T-helper 2 cell (primary cell): ENCODE data around the gene AIF1L.

Source experiments
- DNase-seq, 5 experiments: peaks; one replicate each; pipeline versions ENCODE4 v3.0.0 to v3.0.0-alpha.2; 2012 to 2022

AIF1L gene

DNA sequence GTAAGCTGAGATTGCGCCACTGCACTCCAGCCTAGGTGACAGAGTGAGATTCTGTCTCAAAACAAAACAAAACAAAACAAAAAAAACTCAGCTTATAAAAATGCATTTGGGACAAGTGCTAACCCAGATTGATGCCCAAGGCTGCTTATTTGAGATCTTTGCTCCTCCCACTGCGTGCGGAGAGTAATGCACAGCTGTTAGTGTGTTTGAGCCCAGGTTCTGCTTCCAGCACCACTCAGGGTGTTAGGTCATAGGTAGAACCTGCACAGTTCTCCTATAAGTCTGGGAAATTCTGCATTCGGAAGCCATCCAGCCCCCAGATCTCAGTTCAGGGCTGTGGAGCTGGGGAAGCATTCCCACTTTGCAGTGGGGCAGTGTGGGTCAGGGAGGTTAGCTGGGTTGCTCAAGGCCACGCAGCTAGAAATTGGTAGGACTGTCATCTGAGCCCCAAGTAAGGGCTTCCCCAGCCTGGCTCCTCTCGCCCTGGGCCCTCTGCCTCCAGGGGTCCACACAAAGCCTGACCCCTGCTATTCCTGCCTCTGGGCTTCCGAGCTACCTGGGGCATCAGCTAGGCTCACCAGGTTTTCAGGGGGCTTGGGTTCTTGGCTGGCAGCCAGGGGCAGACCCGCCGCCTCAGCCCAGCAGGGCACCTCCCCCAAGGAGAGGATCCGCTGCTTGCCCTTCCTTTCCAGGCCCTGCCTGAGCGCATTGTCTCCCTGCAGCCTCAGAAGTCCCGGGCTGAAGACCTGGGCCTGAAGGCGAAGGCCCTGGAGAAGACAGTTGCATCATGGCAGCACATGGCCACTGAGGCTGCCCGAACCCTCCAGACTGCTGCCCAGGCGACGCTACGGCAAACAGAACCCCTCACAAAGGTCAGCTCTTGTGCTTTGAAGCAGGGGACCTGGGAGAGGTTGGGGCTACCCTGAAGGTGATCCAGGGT lies 17.6 kb upstream of the AIF1L start:
- no peak for DNase-seq

DNA sequence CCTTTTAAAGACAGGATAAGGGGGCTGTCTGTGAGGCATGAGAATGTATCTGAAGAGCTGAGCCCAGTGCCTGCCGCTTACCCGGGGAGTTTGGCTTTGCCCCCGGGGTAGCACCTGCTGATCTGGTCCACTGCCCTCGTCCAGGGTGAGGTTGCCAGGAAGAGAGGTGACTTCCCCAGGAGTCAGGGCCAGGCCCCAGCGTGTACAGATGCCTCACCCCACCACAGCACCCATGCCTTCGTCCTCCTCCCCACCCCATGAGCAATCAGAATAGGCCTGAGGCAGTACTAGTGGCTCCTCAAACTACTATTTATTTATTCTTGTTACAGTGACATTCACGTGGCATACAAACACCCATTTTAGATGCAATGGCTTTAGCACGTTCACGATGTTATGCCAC lies 15.7 kb upstream of the AIF1L start:
- no peak for DNase-seq

DNA sequence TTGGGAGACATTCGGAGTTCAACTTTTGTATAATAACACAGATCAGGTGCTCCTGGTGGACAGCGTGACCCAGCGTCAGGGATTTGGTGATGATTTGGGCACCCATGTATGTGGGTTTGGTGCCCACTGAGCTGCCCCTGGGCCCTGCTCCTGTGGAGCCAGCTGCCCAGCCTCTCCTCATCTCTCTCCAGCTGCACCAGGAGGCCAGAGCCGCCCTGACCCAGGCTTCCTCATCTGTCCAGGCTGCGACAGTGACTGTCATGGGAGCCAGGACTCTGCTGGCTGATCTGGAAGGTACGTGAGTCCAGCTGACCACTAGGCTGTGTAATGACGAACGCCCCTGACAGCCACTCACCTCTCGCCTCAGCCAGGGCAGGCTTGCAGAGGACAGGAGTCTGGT lies 14.5 kb upstream of the AIF1L start:
- no peak for DNase-seq

DNA sequence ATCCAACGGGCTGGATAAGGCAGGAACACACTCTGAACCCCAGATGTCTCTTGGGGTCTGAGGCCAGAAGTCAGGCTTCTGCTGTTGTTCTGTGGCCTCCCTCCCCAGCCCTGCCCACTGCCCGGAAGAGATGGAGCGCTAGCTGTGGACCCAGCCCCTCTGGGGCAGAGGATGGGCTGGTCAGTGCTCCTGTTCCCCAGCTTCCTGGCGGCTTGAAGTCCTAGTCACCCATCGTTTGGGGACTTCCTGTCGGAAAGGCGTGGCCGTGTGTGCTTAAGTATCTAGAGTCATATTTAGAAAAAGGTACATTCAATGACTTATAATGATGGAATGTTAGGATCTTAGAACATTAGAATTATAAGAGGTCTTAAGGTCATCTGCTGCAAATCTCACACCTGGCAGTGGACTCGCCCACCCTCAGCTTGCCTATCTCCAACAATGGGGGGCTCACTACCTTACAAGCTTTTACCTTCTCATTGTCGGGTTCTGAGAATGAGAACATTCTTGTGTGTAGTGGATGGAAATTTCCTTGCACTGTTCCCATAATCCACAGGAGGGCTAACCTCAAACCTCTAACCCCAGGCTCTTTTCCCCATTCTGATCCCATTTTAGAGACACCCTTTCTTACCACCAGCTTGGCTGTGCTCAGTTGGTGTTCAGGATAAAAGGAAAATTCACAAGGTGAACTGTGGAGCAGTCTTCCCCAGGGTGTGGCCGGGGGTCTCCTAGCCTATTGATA lies 13.4 kb upstream of the AIF1L start:
- DNase-seq, result no peak

DNA sequence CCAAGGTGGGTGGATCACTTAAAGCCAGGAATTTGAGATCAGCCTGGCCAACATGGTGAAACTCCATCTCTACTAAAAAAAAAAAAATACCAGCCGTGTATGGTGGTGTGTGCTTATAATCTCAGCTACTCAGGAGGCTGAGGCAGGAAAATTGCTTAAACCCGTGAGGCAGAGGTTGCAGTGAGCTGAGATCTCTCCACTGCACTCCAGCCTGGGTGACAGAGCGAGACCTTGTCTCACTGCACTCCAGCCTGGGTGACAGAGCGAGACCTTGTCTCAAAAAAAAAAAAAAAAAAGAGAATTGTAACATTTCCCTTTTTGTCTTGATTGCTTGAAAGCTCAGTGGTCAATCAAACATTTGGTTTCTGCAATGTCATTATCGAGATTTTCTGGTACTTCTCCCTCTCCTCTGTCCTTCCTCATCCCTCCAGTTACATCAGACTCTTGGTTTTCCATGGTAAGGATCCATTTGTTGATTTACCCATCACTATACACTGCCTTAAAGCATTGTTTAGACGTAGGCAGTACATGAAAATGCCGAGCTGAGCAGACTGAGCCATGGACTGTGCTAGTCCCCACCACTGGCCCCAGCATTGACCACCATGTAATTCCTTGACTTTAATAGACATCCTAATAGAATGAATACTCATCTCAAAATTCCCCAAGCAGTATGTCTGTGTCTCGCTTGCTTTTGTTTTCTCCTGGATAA lies 11.5 kb upstream of the AIF1L start:
- no peak for DNase-seq

DNA sequence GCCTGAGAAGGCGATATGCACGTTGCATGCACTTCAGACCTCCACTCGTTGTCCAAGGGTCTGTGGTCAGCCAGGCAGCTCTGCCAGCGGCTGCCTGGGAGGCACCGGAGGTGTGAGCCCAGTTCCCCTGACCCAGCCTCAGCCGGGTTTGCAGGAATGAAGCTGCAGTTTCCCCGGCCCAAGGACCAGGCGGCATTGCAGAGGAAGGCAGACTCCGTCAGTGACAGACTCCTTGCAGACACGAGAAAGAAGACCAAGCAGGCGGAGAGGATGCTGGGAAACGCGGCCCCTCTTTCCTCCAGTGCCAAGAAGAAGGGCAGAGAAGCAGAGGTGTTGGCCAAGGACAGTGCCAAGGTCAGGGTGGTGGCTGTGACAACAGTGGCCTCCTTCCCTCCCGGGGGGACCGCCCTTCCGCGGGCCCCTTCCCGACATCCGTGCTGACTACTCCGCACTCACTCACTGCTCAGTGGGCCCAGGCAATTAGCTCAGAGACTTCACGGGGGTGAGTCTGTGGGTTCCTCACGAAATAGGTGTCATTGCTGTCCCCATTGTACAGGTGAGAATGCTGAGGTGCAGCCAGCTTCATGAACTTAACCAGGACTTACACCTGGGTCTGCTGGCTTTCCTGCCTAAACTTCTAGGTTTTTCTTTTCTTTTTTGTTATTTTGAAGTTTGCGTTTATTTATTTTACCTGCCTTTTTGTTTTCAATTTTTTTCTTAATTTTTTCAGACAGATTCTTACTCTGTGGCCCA lies 10.8 kb upstream of the AIF1L start:
- no peak for DNase-seq

DNA sequence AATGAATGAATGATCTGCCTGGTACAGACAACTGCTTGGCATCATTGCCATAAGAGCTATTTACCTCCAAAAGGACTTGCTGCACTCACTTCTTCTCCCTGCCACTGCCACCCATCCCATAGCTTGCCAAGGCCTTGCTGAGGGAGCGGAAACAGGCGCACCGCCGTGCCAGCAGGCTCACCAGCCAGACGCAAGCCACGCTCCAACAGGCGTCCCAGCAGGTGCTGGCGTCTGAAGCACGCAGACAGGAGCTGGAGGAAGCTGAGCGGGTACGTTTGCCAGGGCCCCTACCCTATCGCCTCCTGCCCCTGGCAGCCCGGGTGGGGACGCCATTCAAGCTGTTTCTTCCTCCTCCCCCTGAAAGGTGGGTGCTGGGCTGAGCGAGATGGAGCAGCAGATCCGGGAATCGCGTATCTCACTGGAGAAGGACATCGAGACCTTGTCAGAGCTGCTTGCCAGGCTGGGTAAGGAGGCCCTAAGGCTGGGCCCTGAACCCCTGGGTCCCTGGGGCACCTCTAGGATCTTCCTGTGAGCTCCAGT lies 8.9 kb upstream of the AIF1L start:
- no peak for DNase-seq

DNA sequence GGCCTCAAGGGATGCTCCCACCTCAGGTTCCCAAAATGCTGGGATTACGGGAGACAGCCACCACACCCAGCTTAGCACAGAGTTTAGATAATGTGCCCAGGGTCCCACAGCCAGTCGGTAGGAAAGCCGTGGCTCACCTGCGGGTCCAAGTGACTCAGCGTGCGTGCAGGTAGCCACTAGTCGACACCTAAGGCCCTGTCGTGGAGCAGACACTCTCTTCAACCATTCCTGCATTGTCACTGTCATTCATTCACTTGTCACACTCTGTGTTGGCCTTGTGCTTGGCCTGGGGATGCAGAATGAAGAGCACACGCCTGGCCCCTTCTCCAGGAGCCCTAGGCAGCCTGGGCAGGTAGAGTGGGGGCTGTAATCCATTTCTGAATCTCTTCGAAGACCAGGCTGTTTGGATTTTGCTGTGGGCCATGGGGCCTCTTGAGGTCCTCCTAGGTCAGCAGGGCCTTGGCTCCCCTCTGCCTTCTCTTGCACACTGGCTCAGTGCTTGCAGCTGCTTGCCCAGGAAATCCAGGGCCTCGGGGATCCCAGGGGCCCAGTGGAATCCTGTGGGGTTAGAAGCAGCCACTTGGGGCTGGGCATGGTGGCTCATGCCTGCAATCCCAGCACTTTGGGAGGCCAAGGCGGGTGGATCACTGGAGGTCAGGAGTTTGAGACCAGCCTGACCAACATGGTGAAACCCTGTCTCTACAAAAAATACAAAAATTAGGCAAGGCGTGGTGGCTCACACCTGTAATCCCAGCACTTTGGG lies 6.1 kb upstream of the AIF1L start:
- no peak for DNase-seq

DNA sequence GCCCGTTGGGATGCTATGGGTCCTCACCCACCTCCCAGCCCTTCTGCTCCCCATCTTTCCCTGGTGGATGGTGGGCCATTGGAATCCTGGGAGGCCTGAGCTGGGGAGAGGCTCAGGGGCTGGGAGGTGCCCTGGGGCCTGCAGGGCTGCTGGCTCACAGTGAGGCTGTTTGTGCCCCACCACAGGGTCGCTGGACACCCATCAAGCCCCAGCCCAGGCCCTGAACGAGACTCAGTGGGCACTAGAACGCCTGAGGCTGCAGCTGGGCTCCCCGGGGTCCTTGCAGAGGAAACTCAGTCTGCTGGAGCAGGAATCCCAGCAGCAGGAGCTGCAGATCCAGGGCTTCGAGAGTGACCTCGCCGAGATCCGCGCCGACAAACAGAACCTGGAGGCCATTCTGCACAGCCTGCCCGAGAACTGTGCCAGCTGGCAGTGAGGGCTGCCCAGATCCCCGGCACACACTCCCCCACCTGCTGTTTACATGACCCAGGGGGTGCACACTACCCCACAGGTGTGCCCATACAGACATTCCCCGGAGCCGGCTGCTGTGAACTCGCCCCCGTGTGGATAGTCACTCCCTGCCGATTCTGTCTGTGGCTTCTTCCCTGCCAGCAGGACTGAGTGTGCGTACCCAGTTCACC lies 4.9 kb upstream of the AIF1L start:
- DNase-seq, result no peak

DNA sequence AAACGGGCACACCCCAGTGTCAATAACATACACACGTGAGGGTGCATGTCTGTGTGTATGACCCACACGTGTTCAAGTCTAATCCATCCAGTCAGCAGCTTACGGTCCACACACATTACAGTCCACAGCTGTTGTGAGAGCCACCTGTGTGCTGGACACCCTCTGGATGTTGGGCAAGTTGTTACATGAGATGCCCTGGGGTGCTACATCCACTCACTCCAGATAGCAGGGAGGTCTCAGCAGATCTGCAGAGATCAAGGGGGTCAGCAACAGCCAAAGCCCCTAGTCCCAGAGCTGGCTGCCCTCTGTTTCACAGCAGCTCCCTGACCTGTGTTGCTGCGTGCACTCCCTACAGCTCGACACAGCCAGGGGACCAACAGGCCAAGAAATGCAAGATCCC lies 4.3 kb upstream of the AIF1L start:
- DNase-seq, result no peak

DNA sequence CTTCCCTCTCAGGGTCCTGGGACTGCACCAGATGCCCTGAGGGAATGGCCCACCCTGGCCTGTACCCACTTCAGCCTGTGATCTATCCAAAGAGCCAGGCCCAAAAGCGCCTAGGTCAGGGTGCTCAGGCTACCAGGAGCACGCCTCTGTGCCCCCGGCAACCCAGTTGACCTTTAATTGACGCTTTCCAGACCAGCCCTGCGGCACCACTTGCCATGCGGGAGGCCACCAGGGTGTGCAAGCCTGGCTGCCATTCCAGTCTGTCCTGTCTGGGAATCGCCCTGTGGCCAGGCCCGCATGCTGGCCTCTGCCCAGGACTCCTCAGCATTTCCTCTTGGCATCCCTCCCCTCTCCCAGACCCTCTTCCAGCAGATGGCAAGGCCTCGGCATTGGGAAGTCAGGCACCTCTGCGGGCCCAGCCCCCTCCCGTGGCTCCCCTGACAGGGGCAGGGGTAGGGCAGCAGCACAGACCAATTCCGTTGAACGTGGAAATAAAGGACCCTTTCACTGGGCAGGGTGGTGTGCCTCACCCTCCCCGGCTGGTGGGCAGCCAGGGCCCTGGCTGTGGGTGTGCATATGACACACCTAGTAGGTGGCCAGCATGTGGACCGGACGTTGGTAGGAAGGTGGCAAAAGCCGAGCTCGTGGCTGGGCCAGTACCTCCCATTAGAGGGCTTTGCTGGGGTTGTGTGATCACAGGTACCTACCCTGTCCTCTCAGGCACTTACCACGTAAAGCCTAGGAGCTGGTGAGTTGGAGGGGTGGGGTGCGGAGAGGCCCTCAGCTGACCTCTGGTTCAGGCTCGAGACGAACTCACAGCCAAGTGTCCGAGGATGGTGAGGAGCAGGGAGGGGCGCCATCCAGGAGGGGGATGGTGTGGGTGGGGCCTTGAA lies 3.5 kb upstream of the AIF1L start:
- DNase-seq, result no peak

DNA sequence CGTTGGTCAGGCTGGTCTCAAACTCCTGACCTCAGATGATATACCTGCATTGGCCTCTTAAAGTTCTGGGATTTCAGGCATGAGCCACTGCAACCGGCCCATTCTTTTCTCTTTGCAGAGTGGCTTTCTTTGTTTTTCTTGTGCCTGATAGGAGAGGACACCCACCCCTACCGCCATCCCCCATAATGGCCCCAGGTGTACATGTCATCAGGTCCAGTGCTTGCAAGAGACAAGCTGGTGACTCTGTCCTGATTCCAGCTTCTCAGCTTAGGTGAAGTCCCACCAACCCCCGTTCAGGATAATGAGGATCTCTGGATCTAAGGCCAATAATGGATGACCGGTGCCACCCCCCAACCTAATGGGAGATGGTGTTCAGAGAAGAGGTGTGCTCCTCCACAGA lies 2.3 kb upstream of the AIF1L start:
- DNase-seq, result no peak

DNA sequence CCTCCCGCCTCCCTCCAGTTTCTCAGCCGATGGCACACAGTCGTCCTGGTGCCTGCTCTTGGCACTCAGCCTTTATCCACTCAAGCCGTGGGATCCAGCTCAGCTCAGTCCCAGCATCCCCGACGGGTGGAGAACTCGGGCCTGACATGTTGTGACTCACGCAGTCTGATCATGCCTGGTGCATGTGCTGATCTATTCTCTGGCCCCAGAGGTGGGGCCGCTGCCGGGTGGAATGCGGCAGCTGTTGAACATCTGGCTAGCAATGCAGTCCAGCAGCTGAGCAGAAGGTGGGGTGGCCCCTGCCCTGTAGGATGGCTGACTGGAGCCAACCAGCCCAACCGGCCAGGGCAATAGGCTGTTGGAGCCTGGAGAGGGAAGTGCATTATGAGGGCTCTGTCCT lies 1.7 kb upstream of the AIF1L start:
- DNase-seq, result no peak

DNA sequence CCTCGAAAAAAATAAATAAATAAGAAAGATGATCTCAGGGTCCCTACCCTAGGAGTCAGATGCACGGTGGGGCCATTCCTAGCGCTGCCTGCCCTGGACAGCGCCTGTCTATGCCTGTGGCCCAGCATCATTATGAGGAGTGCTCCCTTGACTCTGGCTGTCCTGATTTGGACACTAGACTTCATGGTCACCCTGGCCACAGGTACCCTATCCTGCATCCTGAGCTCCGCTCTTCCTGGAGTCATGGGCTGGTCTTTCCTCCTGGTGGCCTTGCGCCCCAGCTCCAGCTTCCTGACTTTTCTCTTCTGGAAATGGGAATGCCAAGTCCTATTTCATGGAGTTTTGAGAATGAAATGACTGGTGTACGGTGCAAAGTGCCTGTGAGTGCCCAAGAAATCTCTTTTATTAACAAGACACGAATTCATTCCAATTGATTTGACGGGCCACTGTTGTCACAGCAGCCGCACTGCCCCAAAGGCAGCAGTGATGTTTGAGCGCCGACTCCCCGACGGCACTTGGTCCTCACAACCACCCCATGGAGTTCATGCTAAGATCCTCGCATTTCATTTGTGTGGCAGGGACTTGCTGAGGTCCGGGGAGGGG lies 564 bp upstream of the AIF1L start:
- no peak for DNase-seq

DNA sequence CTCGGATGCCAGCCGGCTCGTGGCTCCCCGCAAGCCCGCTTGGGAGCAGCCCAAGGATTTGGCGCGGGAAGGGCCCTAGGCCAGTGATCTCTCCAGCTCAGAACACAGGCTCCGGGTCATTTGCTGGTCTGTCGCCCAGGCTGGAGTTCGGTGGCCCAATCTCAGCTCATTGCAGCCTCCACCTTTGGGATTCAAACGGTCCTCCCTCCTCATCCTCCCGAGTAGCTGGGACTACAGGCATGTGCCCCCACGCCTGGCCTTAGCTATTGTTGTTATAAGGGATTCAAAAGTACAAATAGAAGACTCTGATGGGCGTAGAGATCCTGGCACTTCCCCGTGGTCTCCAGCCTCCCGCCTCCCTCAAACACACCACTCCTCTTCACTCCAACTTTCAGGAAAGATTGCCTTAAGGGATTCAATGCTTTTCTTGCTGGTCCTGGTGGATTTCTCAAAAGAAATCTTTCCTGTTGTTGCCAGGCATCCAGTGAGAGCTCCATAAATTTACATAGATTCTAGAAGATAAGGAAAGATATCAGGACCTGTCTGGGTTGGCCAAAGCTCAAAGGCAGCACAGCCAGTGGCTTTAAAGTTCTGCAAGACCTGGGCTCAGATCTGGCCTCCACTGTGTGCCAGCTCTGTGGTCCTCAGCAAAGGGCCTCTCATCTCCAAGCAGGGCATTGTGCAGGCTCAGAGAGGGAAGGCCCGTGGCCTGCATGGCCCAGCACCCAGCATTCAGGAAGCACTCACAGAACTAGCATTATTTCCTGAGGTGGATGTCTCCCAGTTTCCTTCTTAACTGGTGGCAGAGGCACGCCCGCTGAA lies 1.0 kb downstream of the AIF1L start:
- no peak for DNase-seq

DNA sequence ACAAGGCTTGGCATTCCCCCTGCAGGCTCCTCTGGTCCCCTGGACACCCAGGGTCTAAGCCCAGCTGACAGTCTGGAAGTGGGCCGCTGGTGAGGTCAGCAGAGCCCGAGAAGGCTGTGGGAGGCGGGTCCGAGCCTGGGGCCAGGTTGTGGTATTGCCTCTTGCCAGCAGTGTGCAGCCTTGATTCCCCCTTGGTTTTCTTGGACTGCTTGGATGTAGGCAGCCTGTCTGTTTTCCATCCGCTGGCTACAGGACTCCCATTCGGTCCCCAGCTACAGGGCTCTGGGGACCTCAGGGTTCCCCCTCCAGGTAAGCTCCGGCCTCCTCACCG lies 1.6 kb downstream of the AIF1L start:
- DNase-seq, result no peak

DNA sequence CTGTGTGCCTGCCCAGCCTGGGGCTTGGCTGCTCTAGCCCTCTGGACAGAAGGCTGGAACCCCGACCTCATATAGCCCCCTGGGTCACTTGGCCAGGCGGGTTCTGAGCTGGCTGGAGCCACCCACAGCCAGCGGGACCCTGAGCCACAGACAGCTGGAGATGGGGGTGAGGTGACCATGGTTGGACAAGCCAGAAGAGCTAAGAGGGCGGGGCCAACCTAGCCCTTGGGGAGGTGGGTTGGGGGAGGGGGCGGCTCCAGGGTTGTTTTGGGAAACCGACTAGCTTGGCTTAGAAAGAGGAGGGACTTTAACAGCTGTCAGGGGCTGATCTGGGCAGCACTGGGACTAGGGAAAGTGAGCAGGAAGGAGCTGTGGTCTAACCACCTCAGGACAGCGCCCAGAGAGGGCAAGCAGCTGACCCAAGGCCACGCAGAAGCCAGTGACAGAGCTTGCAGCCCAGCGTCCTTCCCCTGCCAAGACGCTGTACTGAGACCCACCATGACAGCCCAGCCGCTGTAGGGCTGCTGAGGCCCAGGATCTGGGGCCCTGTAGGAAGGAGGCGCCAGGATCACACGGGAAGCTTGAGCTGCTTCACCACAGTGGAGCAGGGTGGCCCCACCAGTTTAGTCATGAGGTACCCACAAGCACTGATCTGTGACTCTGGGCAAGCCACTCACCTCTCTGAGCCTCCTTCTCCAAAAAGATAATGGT lies 2.2 kb downstream of the AIF1L start:
- DNase-seq, result no peak

DNA sequence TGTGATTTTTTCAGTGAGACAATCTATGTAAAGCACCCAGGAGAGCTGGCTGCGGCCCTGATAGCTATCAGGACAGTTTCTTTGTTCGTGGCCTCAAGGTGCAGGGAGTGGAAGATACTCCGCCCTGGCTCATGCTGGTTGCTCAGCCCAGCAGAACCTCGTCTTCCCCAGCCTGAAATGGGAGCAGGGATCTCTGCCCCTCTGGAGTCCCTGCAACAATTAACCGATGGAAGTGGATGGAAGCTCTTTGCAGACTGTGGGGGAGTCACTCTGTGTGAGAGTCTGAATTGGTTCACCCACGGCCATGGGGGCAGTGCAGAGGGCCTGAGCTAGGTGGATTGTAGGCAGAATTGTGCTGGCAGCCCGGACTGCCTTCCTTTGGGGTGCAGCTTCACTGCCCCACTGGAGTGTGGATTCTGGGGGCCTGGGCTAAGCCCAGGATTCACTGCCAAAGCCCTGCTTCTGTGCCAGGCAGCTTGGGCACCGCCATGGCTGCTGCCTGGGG lies 2.8 kb downstream of the AIF1L start:
- DNase-seq, result no peak
